ENCODE measurements around the gene DDX41. TPM values are rescaled to one million over a fixed set of nuclear protein-coding genes. Genes with fewer than 3 reads are reported as not detected.

The DDX41 gene
- total RNA-seq, 2 donors from 2014 or later: 84.3 to 134 TPM

DNA sequence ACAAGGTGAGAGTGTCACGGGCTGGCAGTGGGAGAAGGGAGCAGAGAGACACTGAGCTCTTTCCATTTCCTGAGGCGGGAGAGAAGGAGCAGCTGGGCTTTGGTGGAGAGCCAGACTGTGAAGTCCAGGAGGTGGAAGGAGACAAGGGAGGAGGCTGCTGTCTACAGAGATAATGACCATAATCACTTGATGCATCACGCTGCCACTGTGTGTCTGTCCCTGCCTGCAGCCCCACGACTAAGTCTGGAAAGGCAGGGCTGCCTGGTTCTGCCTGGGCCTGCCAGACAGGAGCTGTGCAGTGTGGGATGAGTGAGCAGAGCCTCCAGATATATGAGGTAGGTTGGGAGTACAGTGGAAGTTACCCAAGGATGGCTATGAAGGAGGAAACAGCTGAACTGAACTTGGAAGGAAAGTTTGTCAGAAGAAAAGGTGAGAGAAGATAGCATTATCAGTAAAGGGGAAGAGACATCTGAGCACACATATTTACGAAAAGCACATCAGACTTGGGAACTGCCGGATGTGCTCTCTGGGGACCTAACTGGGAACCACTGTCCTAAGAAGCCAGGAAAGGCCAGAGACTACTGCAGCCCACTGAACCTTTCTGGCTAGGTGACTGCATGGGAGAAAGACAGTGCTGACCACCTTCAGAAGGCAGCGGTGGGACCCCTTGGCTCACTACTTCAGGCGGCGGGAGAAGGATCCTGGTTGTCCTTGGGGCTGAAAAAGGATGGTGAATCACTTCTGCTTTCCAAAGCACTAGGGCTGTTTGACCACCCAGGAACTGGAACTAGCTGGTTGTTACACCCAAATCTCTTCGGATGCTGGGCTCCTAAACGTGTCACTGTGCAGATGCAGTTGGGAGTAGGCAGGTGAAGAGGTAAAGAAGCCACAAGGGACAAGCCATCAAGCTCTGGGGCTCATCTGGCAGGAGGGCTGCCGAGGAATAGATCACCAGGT, 12.8 kb upstream of the DDX41 start:
- TF ChIP-seq, protein P1, sequence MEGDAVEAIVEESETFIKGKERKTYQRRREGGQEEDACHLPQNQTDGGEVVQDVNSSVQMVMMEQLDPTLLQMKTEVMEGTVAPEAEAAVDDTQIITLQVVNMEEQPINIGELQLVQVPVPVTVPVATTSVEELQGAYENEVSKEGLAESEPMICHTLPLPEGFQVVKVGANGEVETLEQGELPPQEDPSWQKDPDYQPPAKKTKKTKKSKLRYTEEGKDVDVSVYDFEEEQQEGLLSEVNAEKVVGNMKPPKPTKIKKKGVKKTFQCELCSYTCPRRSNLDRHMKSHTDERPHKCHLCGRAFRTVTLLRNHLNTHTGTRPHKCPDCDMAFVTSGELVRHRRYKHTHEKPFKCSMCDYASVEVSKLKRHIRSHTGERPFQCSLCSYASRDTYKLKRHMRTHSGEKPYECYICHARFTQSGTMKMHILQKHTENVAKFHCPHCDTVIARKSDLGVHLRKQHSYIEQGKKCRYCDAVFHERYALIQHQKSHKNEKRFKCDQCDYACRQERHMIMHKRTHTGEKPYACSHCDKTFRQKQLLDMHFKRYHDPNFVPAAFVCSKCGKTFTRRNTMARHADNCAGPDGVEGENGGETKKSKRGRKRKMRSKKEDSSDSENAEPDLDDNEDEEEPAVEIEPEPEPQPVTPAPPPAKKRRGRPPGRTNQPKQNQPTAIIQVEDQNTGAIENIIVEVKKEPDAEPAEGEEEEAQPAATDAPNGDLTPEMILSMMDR (IDR thresholded peaks at IDR 0.05): no peak
- Histone ChIP-seq H3K9me3 (no peaks in the 10 kb centered on the region), H3K27ac (no peak overlapping the region), H3K9ac (ENCODE audit: low read depth in 2 of 2, low read length in 2 of 2) (no peak overlapping the region), H3K36me3 (no peaks in the 10 kb centered on the region), H3K27me3 (no peaks in the 10 kb centered on the region), H3K4me1 (no peaks in the 10 kb centered on the region), H3K4me3 (no peak overlapping the region)
- intact Hi-C loops (cut with DNase I): no loop called here
- DNase-seq: no peak

DNA sequence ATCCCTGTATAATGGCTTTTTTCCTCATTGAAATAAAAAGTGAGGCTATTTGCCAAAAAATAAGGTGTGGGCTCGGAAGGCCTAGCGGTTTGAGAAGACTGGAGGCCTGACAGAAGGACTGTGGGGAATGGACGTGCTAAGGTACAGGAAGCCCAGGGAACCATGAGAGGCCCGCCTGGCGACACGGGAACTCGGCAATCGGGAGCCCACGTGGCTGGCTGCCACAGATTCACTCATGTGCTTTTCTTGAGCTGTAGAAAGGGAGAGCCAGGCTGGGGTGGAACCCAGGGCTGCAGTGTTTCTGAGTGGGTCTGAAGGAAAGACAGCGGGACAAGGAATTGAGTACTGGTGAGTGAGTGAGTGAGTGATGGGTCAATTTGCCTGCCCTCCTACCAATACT, 11.9 kb upstream of the DDX41 start:
- no peaks in the 10 kb centered on the region for H3K9me3 ChIP-seq
- H3K9ac ChIP-seq (ENCODE audit: low read depth in 2 of 2, low read length in 2 of 2): no peak overlapping the region
- TF ChIP-seq, protein P1 (IDR thresholded peaks at IDR 0.05): no peak
- no peak overlapping the region for H3K27ac ChIP-seq
- no peak for DNase-seq
- intact Hi-C loops (cut with DNase I): no loop called here
- no peaks in the 10 kb centered on the region for H3K4me1 ChIP-seq
- H3K4me3 ChIP-seq: no peak overlapping the region
- H3K27me3 ChIP-seq: no peaks in the 10 kb centered on the region
- H3K36me3 ChIP-seq: no peaks in the 10 kb centered on the region

DNA sequence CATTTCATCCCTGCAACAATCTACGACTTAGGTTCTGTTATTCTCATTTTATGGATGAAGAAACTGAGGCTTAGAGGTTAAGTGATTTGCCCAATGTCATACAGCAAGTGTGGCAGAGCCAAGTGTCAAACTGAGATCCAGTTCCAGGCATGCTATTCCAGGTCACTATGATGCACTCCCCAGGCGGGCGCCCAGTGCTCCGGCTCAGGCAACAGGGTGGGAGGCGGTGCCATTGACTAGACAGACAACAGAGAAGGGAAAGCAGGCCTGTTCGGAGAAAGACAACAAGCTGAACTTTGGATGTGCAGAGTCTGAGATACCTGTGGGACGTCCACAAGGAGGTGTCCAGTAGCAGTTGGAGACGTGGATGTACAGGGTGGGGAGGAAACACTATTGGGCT, 10.8 kb upstream of the DDX41 start:
- Histone ChIP-seq H3K4me1 (no peaks in the 10 kb centered on the region), H3K4me3 (no peak overlapping the region), H3K9ac (ENCODE audit: low read depth in 2 of 2, low read length in 2 of 2) (no peak overlapping the region), H3K27me3 (no peaks in the 10 kb centered on the region), H3K36me3 (peaks cover 5% of the 10 kb centered on the region), H3K9me3 (no peaks in the 10 kb centered on the region), H3K27ac (no peak overlapping the region)
- TF ChIP-seq, protein P1 (IDR thresholded peaks at IDR 0.05): no peak
- intact Hi-C loops (cut with DNase I): no loop called here
- DNase-seq: no peak

DNA sequence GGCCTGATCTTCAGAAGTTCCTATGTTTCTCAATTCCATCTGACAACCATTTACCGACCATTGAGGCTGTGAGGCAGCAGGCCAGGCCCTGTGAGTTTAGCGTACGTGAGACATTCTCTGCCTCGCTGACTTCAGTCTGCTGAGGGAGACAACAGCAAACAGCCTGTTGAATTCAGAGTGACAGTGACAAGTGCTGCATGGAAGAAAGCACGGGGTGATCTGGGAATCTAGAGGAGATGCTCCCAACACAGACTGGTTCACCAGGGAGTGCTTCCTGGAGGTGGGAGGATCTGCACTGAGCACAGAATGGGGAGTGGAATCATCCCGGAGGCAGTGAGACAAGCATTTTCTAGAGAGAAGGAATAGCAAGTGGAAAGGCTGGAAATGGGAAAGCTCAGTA, 10.0 kb upstream of the DDX41 start:
- no peak for DNase-seq
- intact Hi-C loops (cut with DNase I): no loop called here
- TF ChIP-seq, protein P1 (IDR thresholded peaks at IDR 0.05): no peak
- Histone ChIP-seq H3K4me3 (no peak overlapping the region), H3K4me1 (no peaks in the 10 kb centered on the region), H3K9ac (ENCODE audit: low read depth in 2 of 2, low read length in 2 of 2) (no peak overlapping the region), H3K27me3 (no peaks in the 10 kb centered on the region), H3K9me3 (no peaks in the 10 kb centered on the region), H3K36me3 (peaks cover 5% of the 10 kb centered on the region), H3K27ac (no peak overlapping the region)

DNA sequence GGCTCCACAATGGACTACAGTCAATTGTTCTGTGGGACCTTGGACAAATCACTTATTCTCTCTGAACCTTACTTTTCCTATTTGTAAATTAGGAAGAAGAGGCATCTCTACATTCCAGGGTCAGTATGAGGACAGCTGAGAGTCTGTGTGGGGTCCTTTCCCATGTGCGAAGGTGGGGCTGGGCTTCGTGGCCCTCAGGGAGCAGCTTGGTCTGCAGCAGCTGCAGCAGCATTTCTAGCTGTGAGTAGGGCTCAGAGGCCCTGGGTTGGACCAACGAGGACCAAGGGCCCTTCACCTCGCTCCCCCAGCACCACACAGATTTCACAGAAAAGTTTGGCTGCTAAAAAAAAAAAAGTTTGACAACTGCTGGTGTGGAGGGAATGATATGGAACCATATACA, 9.4 kb upstream of the DDX41 start:
- TF ChIP-seq, protein P1 (IDR thresholded peaks at IDR 0.05): no peak
- intact Hi-C loops (cut with DNase I): no loop called here
- DNase-seq: no peak
- Histone ChIP-seq H3K36me3 (peaks cover 5% of the 10 kb centered on the region), H3K9ac (ENCODE audit: low read depth in 2 of 2, low read length in 2 of 2) (no peak overlapping the region), H3K27ac (no peak overlapping the region), H3K4me1 (no peaks in the 10 kb centered on the region), H3K9me3 (no peaks in the 10 kb centered on the region), H3K4me3 (no peak overlapping the region), H3K27me3 (no peaks in the 10 kb centered on the region)

All from colonic mucosa (tissue), 4 donors.